ENCODE results near the gene ZC3H18.
"Not testable (repeated sequence)": the region's sequence is repeated elsewhere in the genome, so short reads cannot be mapped to it uniquely, and the experiment has no call there.

The ZC3H18 gene

DNA sequence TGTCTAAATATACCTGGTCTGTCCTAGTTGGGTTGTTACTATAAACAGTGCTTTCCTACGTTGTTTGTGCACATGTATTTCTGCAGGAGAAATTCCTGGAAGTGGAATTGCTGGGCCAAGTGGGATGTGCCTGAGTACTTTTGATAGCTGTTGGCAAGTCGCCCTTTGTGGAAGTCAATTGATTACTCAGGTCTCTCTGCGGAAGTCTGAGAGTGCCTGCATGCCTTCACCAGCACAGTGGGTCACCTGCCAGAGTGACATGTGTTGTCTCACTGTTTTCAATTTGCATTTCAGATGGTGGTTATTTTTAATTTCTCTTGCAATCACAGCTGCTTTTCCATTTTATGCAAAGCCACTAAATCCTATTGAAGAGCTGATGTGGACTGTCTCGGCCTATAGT, 94.9 kb downstream of the ZC3H18 start:
- H3K9me3 ChIP-seq, result no peaks in the 10 kb centered on the region
- no peak overlapping the region for H3K27ac ChIP-seq
- H3K36me3 ChIP-seq, result no peaks in the 10 kb centered on the region
- TF ChIP-seq, protein P1, sequence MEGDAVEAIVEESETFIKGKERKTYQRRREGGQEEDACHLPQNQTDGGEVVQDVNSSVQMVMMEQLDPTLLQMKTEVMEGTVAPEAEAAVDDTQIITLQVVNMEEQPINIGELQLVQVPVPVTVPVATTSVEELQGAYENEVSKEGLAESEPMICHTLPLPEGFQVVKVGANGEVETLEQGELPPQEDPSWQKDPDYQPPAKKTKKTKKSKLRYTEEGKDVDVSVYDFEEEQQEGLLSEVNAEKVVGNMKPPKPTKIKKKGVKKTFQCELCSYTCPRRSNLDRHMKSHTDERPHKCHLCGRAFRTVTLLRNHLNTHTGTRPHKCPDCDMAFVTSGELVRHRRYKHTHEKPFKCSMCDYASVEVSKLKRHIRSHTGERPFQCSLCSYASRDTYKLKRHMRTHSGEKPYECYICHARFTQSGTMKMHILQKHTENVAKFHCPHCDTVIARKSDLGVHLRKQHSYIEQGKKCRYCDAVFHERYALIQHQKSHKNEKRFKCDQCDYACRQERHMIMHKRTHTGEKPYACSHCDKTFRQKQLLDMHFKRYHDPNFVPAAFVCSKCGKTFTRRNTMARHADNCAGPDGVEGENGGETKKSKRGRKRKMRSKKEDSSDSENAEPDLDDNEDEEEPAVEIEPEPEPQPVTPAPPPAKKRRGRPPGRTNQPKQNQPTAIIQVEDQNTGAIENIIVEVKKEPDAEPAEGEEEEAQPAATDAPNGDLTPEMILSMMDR (IDR thresholded peaks at IDR 0.05), result no peak
- peaks cover 0 to 20% (median 11%) of the 10 kb centered on the region in 4 donors for H3K4me1 ChIP-seq
- H3K4me3 ChIP-seq, result no peak overlapping the region
- intact Hi-C loops (cut with DNase I; ENCODE audit: low total_unique reads), result no loop called here
- H3K27me3 ChIP-seq, result no peaks in the 10 kb centered on the region
- no peak for DNase-seq

DNA sequence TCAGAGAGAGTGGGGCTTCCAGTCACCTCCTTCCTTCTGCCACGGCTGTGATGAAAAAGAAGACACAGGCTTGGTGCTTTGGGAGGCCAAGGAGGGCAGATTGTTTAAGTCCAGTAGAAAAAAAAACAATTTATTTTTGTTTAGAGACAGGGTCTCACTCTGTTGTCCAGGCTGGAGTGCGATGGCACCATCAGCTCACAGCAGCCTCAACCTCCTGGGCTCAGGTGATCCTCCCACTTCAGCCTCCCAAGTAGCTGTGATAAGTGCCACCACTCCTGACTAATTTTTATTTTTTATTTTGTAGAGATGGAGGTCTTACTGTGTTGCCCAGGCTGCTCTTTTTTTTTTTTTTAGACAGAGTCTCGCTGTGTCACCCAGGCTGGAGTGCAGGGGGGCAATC, 95.4 kb downstream of the ZC3H18 start:
- intact Hi-C loops (cut with DNase I; ENCODE audit: low total_unique reads), result no loop called here

DNA sequence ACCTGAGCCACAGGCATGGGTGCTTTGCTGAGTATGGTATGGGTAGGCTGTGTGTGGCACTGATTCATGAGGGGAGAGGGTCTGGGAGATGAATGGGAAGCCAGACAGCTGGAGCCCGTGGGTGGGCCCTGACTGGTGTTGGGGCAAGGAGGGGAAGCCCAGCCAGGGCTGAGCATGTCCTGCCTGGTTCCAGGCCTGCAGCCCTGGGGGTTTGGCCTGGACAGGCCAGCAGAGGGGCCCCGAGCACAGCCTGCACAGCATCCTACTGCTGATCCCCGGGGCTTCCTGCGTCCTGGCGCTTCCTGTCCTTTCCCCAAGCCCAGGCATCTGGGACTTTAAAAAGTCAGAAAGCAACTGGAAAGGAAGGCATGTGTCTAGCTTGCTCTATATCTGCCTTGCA, 97.3 kb downstream of the ZC3H18 start:
- no peak for DNase-seq
- H3K4me3 ChIP-seq, result no peak overlapping the region
- H3K4me1 ChIP-seq, result peaks cover 0 to 10% (median 5%) of the 10 kb centered on the region in 4 donors
- no peaks in the 10 kb centered on the region for H3K9me3 ChIP-seq
- TF ChIP-seq, protein P1 (IDR thresholded peaks at IDR 0.05), result no peak
- H3K36me3 ChIP-seq, result peaks cover 0 to 8% (median 0%) of the 10 kb centered on the region in 3 donors
- intact Hi-C loops (cut with DNase I; ENCODE audit: low total_unique reads), result no loop called here
- no peaks in the 10 kb centered on the region for H3K27me3 ChIP-seq
- no peak overlapping the region for H3K27ac ChIP-seq

More for the DNA sequence above, 95.4 kb downstream of the ZC3H18 start:
- Histone ChIP-seq H3K27ac (no peak overlapping the region), H3K4me3 (no peak overlapping the region), H3K27me3 (no peaks in the 10 kb centered on the region), H3K36me3 (no peaks in the 10 kb centered on the region), H3K4me1 (peaks cover 0 to 20% (median 11%) of the 10 kb centered on the region in 4 donors), H3K9me3 (no peaks in the 10 kb centered on the region)
- TF ChIP-seq, protein P1 (IDR thresholded peaks at IDR 0.05), result no peak
- no peak for DNase-seq

DNA sequence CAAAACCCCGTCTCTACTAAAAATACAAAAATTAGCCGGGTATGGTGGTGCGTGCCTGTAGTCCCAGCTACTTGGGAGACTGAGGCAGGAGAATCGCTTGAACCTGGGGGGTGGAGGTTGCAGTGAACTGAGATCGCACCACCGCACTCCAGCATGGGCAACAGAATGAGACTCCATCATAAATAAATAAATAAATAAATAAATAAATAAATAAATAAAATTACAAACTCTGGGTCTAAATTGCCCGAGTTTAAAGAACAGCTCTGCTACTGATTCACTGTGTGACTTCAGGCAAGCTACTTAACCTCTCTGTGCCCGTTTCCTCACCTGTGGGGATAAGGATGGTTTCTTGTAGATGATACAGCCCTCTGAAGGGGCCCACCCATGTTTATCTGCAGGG, 99.3 kb downstream of the ZC3H18 start:
- H3K9me3 ChIP-seq; H3K4me1 ChIP-seq; DNase-seq; H3K27me3 ChIP-seq; intact Hi-C loops (cut with DNase I; ENCODE audit: low total_unique reads); H3K4me3 ChIP-seq; H3K27ac ChIP-seq: not testable (repeated sequence)
- peaks cover 0 to 18% (median 7%) of the 10 kb centered on the region in 3 donors for H3K36me3 ChIP-seq

DNA sequence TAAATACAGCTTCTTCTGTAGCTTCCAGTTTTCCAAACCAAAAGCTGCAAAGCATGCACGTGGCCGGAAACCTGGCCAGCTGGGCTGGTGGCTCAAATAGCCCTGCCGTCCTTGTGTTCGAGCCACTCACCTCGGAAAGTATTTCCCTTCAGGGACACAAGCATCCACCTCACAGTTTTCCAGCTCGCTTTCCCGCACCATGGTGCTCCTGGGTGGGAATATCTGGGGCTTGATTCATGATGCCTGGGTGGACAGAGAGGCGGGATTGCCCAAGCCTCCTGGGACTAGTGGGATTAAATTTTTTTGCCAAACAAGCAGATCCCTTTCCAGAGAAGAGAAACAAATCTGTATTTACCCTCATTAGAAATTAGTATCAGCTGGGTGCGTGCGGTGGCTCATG, 99.8 kb downstream of the ZC3H18 start:
- no peak for DNase-seq
- peaks cover 0 to 21% (median 7%) of the 10 kb centered on the region in 3 donors for H3K36me3 ChIP-seq
- H3K4me3 ChIP-seq, result no peak overlapping the region
- intact Hi-C loops (cut with DNase I; ENCODE audit: low total_unique reads), result no loop called here
- TF ChIP-seq, protein P1 (IDR thresholded peaks at IDR 0.05), result no peak
- no peaks in the 10 kb centered on the region for H3K4me1 ChIP-seq
- H3K27ac ChIP-seq, result no peak overlapping the region
- no peaks in the 10 kb centered on the region for H3K27me3 ChIP-seq
- no peaks in the 10 kb centered on the region for H3K9me3 ChIP-seq

DNA sequence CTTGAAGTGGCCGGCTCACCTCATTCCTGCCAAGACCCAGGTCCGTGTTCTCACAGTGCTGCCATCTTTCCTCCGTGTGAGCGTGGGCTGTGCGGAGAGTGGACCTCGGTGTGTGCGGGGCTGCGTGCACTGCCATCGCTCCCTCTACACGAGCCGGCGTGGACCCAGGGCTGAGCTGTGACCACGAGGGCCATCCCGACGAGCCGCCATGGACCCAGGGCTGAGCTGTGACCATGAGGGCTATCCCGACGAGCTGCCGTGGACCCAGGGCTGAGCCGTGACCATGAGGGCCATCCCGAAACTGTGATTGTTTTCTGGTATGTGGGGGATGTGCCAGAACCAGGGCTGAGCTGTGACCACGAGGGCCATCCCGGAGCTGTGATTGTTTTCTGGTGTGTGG, 101.6 kb downstream of the ZC3H18 start:
- no peak for DNase-seq
- H3K4me3 ChIP-seq, result no peak overlapping the region
- no peaks in the 10 kb centered on the region for H3K4me1 ChIP-seq
- H3K27ac ChIP-seq, result no peak overlapping the region
- TF ChIP-seq, protein P1 (IDR thresholded peaks at IDR 0.05), result no peak
- H3K9me3 ChIP-seq, result no peaks in the 10 kb centered on the region
- intact Hi-C loops (cut with DNase I; ENCODE audit: low total_unique reads), result no loop called here
- peaks cover 0 to 5% of the 10 kb centered on the region in 2 donors for H3K27me3 ChIP-seq
- peaks cover 0 to 21% (median 7%) of the 10 kb centered on the region in 3 donors for H3K36me3 ChIP-seq
